Activated naive CD4-positive, alpha-beta T cell (primary cell): ENCODE data around the gene INHBB.

Source experiments
- DNase-seq, 4 experiments: peaks; one replicate each; lab custom pipeline; 2025; lab: John Stamatoyannopoulos, UW

Gene INHBB

DNA sequence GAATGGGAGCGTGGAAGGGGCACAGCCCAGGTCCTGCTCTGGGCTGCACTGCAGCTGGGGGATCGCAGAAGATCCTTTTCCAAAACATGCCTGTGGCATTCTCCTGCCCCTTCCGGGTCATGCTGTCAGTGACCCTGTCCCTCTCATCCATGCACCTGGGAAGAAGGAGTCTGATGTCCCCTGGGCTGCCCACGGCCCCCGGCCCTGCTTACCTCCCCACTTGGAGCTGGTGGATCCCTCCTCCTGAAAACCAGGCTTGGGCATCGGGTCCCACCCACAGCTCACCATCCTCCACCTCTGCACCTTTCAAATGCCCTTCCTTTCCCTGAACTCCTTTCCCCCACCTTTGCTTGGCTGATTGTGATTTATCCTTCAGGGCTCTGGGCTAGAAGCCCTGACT, 11.8 kb downstream of the INHBB start:
- DNase-seq, result no peak

DNA sequence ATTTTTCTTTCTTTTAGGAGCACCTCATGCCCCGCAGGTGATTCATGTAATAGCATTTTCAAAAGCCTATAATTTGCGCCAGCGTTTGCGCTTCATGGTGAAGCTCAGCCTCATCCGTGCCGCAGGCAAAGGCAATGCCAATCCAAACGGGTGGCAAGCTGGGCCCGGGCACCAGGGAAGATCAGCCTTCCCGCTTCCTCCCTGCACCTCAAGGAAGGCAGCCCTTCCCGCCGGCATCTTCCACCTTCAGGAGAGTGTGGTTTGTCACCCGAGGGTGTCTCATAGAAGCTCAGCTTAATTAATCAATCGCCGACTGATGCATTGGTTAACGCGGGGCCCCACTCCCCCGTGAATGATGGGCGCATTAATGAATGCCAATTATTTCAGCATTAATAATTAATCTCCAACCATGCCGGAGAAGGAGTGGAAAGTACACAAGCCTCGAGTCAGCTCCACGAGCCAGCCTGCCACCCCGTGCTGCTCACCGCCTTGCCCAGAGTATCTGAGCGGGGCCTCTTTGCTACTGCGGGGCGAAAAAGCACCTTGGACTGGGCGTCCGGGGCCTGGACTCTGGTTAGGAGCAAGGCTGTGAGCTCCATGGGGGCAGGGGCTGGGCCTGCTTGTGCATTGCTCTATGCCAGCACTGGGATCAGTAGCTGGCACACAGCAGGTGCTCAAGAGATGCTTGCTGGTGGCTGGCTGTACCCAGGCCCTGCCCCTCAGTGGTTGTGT, 13.0 kb downstream of the INHBB start:
- DNase-seq, result no peak

- DNase-seq, result no peak
Observed at GRCh38 chr2:120360307-120360855, 14.4 kb downstream of the INHBB start.

DNA sequence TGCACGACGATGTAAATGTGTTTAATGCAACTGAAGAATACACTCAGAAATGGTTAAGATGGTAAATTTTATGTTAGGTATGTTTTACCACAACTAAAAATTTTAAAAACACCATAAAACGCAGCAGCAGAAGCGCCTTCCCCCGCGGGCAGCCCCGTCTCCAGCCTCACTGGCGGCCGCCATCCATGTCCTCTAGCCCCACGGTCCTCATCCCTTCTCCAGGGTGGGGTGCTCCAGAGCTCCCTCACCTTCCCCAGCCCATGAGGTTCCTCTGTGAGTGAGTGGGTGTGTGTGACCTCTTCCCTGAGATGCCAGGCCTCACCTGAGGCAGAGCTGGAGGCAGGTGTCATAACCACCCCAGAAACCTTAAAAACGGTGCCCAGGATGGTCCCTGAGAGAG, 17.0 kb downstream of the INHBB start:
- no peak for DNase-seq

DNA sequence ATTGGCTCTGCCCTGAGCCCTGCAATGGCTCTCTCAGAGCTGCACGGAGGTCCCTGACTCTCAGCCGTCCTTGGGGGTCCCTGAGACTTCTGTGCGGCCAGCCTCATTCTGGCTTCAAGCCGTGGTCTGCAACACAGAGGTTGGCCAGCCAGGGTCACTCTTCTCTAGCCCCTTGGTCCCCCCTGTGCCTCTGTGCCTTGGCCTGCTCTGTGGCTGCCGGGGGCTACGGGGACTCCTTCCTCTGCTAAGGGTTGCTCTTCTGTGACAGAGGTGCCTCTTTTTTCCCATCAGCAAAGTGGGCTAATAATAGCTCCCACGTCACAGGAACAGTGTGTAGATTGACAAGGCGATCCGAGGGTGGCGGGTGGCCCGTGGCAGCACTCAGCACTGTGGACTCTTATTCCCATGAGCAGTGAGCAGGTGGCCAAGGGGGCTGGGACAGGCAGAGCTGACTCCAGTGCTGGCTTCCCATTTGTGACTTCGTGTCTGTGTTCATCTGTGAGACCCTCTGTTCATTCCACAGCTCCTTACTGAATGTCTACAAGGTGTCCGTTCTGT, 19.4 kb downstream of the INHBB start:
- no peak for DNase-seq

DNA sequence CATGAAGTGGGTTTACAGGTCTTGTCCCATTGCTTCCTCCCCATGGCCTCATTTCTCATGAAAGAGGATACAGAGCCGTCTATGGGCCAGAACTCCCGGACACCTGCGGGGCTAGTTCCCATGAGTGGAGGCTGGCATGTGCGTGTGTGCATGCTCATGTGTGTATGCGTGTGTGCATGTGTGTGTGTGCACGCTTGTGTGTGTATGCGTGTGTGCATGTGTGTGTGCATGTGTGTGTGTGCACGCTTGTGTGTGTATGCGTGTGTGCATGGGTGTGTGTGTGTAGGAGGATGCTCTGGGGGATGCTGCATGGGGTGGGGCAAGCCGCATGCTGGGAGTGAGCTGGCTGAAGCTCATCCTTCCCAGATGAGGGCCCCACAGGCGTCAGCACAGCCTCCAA, 20.8 kb downstream of the INHBB start:
- no peak for DNase-seq

DNA sequence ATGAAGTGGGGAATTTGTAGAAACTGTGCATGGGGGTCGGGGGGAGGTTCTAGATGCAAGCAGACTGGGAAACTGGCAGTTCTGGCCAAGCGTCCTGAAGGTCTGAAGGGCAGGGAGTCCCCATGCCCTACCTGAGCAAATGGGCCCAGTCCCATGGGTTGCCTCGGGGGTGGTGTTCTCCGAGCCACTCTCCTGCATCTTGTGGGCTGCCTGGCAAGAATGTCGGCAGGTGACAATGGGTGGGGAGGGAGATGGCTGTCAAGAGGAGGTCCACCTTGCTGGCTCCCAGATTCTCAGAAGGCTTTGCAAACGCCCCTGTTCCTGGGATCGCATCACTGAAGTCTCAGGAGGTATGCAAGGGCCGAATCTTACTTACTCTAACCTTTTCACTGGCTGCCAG, 21.3 kb downstream of the INHBB start:
- DNase-seq, result no peak

GRCh38 chr2:120367649-120368048, 21.7 kb downstream of the INHBB start:
- no peak for DNase-seq

GRCh38 chr2:120368086-120368485, 22.1 kb downstream of the INHBB start:
- DNase-seq, result no peak

- no peak for DNase-seq
Observed at GRCh38 chr2:120369250-120369649, 23.3 kb downstream of the INHBB start.

DNA sequence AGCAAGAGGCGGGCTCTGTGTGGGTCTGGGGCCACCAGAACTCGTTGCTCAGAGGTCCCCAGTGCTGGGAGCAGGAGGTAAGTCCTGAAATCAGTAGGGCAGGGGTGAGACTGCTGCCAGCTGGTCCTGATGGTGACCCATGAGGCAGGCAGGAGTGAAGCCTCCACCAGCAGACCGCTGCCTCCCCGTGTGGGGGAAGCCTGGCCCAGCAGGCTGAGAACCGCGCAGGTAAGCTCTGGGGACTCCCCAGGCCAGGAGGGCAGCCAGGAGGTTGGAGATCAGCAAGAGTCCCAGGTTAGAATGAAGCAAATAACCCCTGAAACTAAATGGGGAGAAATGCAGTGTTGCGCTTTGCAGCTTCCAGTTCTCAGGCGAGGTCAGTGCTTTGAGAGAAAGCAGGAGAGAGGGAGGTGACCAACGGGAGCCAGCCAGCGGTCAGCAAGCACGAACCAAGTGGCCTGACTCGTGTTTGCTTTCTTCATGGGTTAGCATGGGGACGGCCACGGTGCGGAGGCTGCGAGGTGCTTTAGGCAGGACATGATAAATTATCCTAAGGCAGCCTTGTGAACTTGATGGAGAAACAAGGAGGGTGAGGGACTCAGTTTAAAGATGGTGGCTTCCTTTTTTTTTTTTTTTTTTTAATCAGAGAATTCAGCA, 26.2 kb downstream of the INHBB start:
- no peak for DNase-seq

DNA sequence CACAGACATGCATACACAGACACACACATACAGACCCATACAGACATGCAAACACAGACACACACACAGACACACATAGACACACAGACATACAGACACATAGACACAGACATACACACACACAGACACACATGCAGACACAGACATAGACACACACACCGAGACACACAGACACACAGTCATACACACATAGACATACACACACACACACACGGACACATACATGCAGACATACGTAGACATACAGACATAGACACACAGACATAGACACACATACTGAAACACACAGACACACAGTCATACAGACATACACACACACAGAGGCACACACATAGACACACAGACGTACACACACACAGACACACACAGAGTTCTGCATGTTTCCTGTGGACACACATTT, 26.9 kb downstream of the INHBB start:
- no peak for DNase-seq

- DNase-seq, result no peak
Observed at GRCh38 chr2:120373424-120373823, 27.5 kb downstream of the INHBB start.

- no peak for DNase-seq
Observed at GRCh38 chr2:120374821-120375220, 28.9 kb downstream of the INHBB start.

- DNase-seq, result no peak
Observed at GRCh38 chr2:120375251-120376020, 29.5 kb downstream of the INHBB start.

DNA sequence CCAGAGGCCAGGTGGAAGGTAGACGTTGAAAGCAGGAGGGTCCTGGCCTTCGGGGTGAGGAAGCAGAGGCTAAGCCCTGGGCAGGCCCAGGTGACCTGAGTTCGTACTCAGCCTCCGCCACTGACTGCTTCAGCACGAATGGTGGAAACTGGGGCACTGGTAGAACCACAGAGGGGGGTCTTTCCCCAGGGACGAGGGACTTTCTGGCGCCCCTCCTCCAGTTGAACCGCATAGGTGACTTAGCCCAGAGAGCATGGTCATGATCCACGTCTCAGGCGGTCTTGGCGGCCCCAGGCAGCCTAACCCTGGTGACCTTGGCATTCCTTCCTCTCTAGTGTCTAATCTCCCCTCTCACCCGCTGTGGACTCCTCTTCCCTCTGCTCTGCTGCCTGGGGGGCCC, 30.2 kb downstream of the INHBB start:
- DNase-seq, result no peak

DNA sequence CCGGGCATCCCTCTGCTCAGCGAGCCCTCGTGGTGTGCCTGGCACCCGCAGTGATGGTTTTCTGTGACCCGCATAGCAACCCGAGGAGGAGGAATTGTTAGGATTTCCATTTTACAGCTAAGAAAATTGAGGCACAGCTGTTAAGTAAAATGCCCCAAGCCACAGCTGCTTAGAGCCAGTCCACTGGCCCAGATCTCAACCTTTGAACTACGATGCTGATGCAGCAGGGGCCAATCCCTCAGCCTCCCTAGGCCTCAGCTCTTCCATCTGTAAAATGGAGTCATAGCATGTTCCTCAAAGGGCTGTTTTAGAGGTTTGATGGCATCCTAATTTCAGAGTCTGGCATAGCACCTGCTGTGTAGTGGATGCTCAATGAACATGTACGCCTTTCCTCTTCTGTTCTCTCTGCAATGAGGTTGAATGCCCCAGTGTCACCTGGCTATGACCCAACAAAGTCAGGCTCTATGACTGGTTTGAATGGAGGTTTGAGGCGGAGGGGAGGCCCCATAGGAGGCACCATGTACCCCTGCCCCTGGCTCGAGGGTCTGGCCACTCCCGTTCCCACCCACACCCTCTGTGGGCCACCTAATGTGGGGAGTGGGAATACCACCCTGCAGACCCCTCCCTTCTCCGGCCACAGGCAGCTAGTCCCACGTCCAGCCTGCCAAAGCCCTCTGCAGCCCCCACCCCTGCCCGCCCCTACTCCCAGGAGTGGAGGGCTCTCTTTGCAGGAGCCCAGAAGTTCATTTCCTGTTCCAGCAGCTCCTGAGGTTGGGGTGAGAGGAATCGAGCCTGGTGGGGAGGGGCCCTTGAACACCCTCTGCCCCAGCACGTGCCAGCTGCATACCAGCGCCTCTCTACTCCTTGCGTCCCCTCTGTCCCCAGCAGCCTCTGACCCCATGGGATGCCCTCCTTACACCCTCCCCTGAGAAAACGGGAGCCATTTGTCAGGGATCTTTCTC, 31.0 kb downstream of the INHBB start:
- DNase-seq, result no peak

- no peak for DNase-seq
Observed at GRCh38 chr2:120378605-120379004, 32.7 kb downstream of the INHBB start.

- no peak for DNase-seq
Observed at GRCh38 chr2:120379916-120380893, 34.3 kb downstream of the INHBB start.

GRCh38 chr2:120381192-120381591, 35.3 kb downstream of the INHBB start:
- no peak for DNase-seq
